VCaP (cell line): Measurements from ENCODE around the gene TRMT1.

Experiments used
- H3K27ac ChIP-seq: fragments of 450-650 bp; 2 replicates; pipeline ENCODE4 v1.5.1; 2017
- TF ChIP-seq, protein P1 (sequence below): fragments of 450-650 bp; conservative IDR thresholded peaks from 2 replicates; pipeline ENCODE4 v1.5.1; 2017; ENCODE audit warnings: mild to moderate bottlenecking, moderate library complexity

The TRMT1 gene

DNA sequence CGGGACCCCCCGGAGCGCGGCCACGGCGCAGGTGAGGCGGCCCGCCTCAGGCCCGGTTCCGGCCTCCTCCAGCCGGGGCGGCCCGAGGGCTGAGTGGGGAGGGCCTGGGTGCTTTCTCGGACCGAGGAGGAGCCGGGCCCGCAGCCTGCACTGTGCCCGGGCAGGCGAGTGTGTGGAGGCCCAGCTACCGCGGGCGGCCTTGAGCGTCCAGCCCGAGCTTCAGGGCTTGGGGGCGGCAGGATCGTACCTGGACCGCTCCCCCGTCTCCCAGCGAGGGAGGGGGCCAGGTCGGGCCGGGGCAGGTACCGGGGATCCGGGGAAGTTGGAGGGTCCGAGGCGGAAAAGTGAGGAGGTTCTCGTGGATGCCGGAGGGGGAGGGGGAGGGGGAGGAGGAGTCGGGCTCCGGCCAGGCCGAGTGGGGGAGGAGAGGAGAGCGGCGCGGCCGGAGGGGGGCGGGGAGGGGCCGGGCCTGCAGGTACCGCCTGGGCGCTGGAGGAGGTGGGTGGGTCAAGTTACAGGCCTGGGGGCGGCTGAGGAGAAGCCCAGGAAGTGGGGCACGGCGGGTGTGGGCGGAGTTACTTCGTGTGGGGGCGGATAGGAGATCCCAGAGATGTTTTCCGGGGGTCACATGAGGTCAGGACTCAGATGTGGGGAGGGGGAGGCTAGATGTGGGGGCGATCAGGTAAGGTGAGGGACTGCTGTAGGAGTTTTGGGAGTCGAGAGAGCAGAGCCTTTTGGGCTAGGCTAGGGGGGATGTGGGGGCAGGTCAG lies 2.1 kb upstream of the TRMT1 start:
- TF ChIP-seq, protein P1, sequence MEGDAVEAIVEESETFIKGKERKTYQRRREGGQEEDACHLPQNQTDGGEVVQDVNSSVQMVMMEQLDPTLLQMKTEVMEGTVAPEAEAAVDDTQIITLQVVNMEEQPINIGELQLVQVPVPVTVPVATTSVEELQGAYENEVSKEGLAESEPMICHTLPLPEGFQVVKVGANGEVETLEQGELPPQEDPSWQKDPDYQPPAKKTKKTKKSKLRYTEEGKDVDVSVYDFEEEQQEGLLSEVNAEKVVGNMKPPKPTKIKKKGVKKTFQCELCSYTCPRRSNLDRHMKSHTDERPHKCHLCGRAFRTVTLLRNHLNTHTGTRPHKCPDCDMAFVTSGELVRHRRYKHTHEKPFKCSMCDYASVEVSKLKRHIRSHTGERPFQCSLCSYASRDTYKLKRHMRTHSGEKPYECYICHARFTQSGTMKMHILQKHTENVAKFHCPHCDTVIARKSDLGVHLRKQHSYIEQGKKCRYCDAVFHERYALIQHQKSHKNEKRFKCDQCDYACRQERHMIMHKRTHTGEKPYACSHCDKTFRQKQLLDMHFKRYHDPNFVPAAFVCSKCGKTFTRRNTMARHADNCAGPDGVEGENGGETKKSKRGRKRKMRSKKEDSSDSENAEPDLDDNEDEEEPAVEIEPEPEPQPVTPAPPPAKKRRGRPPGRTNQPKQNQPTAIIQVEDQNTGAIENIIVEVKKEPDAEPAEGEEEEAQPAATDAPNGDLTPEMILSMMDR = no peak
- peak overlapping the region; percentile 84 for H3K27ac ChIP-seq

DNA sequence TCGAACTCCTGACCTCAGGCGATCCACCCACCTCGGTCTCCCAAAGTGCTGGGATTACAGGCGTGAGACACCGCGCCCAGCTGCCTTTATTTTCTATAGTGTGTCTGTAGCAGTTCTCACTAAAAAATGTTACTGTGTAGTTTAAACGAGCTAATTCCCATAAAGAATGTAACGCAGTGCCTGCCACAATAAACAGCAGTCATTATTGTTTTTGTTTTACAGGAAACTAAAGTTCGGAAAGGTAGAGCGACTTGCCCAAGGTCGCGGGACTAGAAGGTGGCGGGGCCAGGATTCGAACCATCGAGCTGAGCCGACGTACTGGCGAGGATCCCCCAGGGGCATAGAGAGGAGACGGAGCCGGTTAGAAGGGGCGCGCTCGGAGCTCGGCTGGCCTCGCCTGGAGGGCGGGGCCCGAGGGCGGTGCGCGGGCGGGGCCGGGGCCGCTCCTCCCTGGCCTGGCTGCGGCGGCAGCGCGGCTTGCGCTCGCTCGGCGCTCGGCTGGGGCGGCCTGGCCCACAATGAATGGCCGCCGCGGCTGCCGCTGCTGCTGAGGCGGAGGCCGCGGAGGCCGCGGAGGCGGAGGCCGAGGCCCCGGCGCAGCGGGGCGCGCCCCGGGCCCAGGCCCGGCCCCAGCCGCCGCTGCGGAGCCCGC lies 1.4 kb upstream of the TRMT1 start, which contains the start of gene NACC1:
Gene NACC1, plus strand, starts transcription at position 493 of the 652 bp plus-strand sequence. CDS start 16,944 bp downstream, outside the sequence.
- H3K27ac ChIP-seq = peak within 1 kb of the TSS; percentile 84
- TF ChIP-seq, protein P1 = no peak

DNA sequence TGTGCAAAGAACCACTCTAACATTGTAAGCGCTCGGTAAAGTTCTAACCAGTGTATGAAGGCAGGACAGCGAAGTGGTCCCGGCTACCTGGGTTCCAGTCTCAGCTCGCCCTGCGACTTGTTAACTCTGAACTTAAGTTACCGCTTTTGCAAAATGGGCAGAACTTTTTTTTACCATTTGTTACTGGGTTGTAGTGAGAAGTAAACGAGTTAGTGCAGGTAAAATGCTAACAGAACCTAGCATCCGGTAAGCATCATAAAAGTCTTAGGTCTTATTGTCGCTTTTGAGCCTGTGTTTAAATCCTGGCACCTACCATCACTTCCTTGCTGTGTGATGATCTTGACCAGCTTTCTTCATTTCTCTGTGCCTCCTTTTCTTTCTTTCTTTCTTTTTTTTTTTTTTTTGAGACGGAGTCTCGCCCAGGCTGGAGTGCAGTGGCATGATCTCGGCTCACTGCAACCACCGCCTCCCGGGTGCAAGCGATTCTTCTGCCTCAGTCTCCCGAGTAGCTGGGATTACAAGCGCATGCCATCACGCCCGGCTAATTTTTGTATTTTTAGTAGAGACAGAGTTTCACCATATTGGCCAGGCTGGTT lies 734 bp upstream of the TRMT1 start:
- H3K27ac ChIP-seq = peak overlapping the region; percentile 84
- TF ChIP-seq, protein P1 = no peak

DNA sequence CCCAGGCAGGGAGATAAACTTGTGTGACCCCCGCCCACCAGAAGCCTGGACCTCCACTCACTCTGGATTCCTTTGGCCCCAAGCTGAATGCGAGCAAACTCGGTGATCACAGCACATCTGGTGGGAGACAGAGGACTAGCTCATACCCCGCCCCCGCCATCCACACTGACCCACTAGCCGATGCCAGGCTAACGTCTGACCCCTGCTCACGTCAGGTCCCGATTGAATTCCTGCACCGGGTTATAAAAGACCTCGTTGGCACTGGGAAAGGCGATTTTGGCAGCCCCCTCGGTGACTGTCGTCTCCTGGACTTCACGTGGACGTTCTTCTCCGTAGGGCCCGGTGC lies 631 bp downstream of the TRMT1 start:
- TF ChIP-seq, protein P1 = no peak
- peak overlapping the region; percentile 84 for H3K27ac ChIP-seq

DNA sequence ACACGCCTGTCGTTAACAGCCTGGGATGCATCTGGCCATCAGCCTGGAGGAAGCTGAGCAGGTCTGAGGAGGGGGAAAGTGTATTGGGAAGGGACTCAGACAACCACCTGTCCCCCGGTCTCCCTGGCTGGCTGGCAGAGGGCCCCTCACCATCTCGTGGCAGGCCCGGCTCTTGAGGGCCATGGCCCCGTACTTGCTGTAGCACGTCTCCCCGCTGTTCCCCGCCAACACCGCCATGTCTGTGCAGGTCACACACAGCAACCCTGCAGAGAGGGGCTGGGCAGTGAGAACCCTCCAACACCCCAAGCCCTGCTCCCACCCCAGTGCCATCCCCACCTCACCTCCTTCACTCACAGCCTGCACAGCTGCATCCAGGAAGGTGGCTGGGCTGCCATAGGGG lies 4.0 kb downstream of the TRMT1 start:
- TF ChIP-seq, protein P1 = no peak
- H3K27ac ChIP-seq = no peak overlapping the region

DNA sequence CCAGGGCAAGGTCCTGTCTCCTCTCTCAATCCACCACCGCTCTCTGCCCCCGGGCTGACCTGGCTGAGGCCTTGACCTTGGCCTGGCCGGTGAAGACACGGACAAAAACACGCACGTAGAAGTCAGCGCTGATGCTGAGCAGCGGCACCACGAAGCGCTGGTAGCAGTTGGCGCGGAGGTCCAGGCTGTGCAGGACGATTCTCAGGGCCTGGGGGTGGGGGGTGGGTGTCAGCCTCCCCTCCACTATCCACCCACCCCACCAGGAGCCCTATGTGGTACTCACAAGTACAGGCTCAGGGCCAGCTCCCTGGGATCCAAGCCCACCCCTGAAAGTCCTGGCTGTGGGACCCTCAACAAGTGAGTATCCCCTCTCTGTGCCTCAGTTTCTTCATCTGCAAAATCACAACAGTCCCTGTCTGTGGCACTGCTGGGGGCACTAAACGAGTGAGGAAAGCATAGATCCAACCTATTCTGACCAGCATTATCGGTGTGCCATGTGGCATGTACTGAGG lies 6.4 kb downstream of the TRMT1 start:
- no peak overlapping the region for H3K27ac ChIP-seq
- TF ChIP-seq, protein P1 = no peak
